Measurements from ENCODE around the gene BNC2. TPM values are rescaled to one million over a fixed set of nuclear protein-coding genes. Genes with fewer than 3 reads are reported as not detected.

Gene BNC2
- total RNA-seq, 1 donor from 2014 or later: 5.4 TPM

- H3K4me3 Mint-ChIP-seq: no peak overlapping the region
- H3K4me1 Mint-ChIP-seq: no peaks in the 10 kb centered on the region
- no peak overlapping the region for H3K27ac Mint-ChIP-seq (ENCODE audit: unreplicated experiment)
- no peaks in the 10 kb centered on the region for H3K36me3 Mint-ChIP-seq (ENCODE audit: low read depth)
- no peak for TF ChIP-seq CTCF (conservative IDR thresholded peaks at IDR 0.05)
- no peaks in the 10 kb centered on the region for H3K9me3 Mint-ChIP-seq
- H3K27me3 Mint-ChIP-seq (ENCODE audit: low read depth): no peaks in the 10 kb centered on the region
- DNase-seq (ENCODE audit: low read depth, low spot score): no peak
These were observed 233.3 kb downstream of the BNC2 start for GRCh38 chr9:16637218-16637617.

GRCh38 chr9:16633794-16634193 is 236.7 kb downstream of the BNC2 start:
- TF ChIP-seq CTCF (conservative IDR thresholded peaks at IDR 0.05): no peak
- no peak overlapping the region for H3K27ac Mint-ChIP-seq (ENCODE audit: unreplicated experiment)
- no peaks in the 10 kb centered on the region for H3K4me1 Mint-ChIP-seq
- no peak for DNase-seq (ENCODE audit: low read depth, low spot score)
- H3K27me3 Mint-ChIP-seq (ENCODE audit: low read depth): no peaks in the 10 kb centered on the region
- H3K4me3 Mint-ChIP-seq: no peak overlapping the region
- no peaks in the 10 kb centered on the region for H3K9me3 Mint-ChIP-seq
- no peaks in the 10 kb centered on the region for H3K36me3 Mint-ChIP-seq (ENCODE audit: low read depth)

GRCh38 chr9:16628413-16628812 is 242.1 kb downstream of the BNC2 start:
- TF ChIP-seq CTCF (conservative IDR thresholded peaks at IDR 0.05): no peak
- peaks cover 41% of the 10 kb centered on the region for H3K4me1 Mint-ChIP-seq
- H3K27ac Mint-ChIP-seq (ENCODE audit: unreplicated experiment): no peak overlapping the region
- no peak for DNase-seq (ENCODE audit: low read depth, low spot score)
- H3K9me3 Mint-ChIP-seq: no peaks in the 10 kb centered on the region
- no peaks in the 10 kb centered on the region for H3K27me3 Mint-ChIP-seq (ENCODE audit: low read depth)
- H3K36me3 Mint-ChIP-seq (ENCODE audit: low read depth): no peaks in the 10 kb centered on the region
- no peak overlapping the region for H3K4me3 Mint-ChIP-seq

GRCh38 chr9:16627967-16628366 is 242.5 kb downstream of the BNC2 start:
- no peak overlapping the region for H3K4me3 Mint-ChIP-seq
- no peak for TF ChIP-seq CTCF (conservative IDR thresholded peaks at IDR 0.05)
- no peaks in the 10 kb centered on the region for H3K36me3 Mint-ChIP-seq (ENCODE audit: low read depth)
- no peak overlapping the region for H3K27ac Mint-ChIP-seq (ENCODE audit: unreplicated experiment)
- H3K9me3 Mint-ChIP-seq: no peaks in the 10 kb centered on the region
- H3K27me3 Mint-ChIP-seq (ENCODE audit: low read depth): no peaks in the 10 kb centered on the region
- no peak for DNase-seq (ENCODE audit: low read depth, low spot score)
- H3K4me1 Mint-ChIP-seq: peaks cover 41% of the 10 kb centered on the region

- Mint-ChIP-seq H3K36me3 (ENCODE audit: low read depth) (no peaks in the 10 kb centered on the region), H3K27me3 (ENCODE audit: low read depth) (no peaks in the 10 kb centered on the region), H3K4me3 (no peak overlapping the region), H3K4me1 (peaks cover 41% of the 10 kb centered on the region), H3K9me3 (no peaks in the 10 kb centered on the region), H3K27ac (ENCODE audit: unreplicated experiment) (no peak overlapping the region)
- TF ChIP-seq CTCF (conservative IDR thresholded peaks at IDR 0.05): no peak
- DNase-seq (ENCODE audit: low read depth, low spot score): no peak
These were observed 242.9 kb downstream of the BNC2 start for GRCh38 chr9:16627521-16627920.
